GM13976 (cell line): ENCODE measurements around the gene EFL1.
"Not testable (repeated sequence)": the region's sequence is repeated elsewhere in the genome, so short reads cannot be mapped to it uniquely, and the experiment has no call there.

Source experiments
- DNase-seq: peaks from one replicate; pipeline ENCODE4 v3.0.0; 2012; ENCODE audit warnings: low spot score
- CTCF ChIP-seq: IDR thresholded peaks from 2 replicates; pipeline ENCODE4 v1.5.1; 2012; ENCODE audit warnings: borderline replicate concordance, mild to moderate bottlenecking; ENCODE audit not compliant: insufficient read depth; ENCODE audit errors: extremely low read depth, missing control alignments, control extremely low read depth
- in situ Hi-C: fragments of 300-500 bp; cut with MboI; formaldehyde crosslinking; loops from one replicate; pipeline ENCODE4 v1.12.0; 2022; ENCODE audit warnings: low sequenced_read_pairs, mixed read lengths, inconsistent platforms; ENCODE audit not compliant: unreplicated experiment

The EFL1 gene

GRCh38 chr15:82262422-82263026 lies at the start of gene EFL1, which contains the start of gene SAXO2:
Gene EFL1 (minus strand): TSS chr15:82262734. CDS start chr15:82261778, 956 bp downstream.
Gene SAXO2 (plus strand): TSS chr15:82262818. CDS start chr15:82262880, 62 bp downstream.
- peak; percentile 97 for DNase-seq
- no peak for TF ChIP-seq CTCF
- in situ Hi-C loops: no loop called here

- in situ Hi-C loops, DNase-seq: not testable (repeated sequence)
These were observed 48.8 kb upstream of the EFL1 start for GRCh38 chr15:82311321-82311720.

GRCh38 chr15:82309802-82310201 lies 47.3 kb upstream of the EFL1 start:
- TF ChIP-seq CTCF: no peak
- no peak for DNase-seq
- in situ Hi-C loops: no loop called here

GRCh38 chr15:82307714-82308081 lies 45.2 kb upstream of the EFL1 start:
- in situ Hi-C loops: no loop called here
- DNase-seq: no peak
- no peak for TF ChIP-seq CTCF

- no peak for TF ChIP-seq CTCF
- DNase-seq: no peak
- in situ Hi-C loops: no loop called here
These were observed 44.5 kb upstream of the EFL1 start for GRCh38 chr15:82306791-82307713.

- TF ChIP-seq CTCF: no peak
- DNase-seq: no peak
- in situ Hi-C loops: no loop called here
These were observed 43.1 kb upstream of the EFL1 start for GRCh38 chr15:82305621-82306048.

- in situ Hi-C loops: no loop called here
- TF ChIP-seq CTCF: no peak
- no peak for DNase-seq
These were observed 42.2 kb upstream of the EFL1 start for GRCh38 chr15:82304778-82305090.
